K562 (cell line): ENCODE data around the gene PAM. TPM values are rescaled to one million over a fixed set of nuclear protein-coding genes. Genes with fewer than 3 reads are reported as not detected.

Source experiments
- ATAC-seq: fragments of 200-7000 bp; cut with Tn5 transposase; 3 replicates; pipeline ENCODE4 v1.9.1; 2020; ENCODE audit warnings: moderate library complexity
- BruUV-seq: library from RNA; stranded (reverse); fragments of 400-500 nt; replicated peaks from 2 replicates; lab custom pipeline; 2021; lab: Mats Ljungman, UMichigan
- CTCF ChIA-PET: fragments of 300-600 bp; formaldehyde crosslinking; extraction: SDS; loops from one replicate; lab custom pipeline; 2021; ENCODE audit warnings: low intra/inter-chr PET ratio; lab: Yijun Ruan, JAX
- POLR2A ChIA-PET: fragments of 300-600, 350-650 bp; sonication (Branson Sonifier 250); formaldehyde crosslinking; extraction: SDS; loops from one replicate; lab custom pipeline; 2021; ENCODE audit warnings: antibody characterized with exemption, inconsistent platforms; lab: Yijun Ruan, JAX
- DNase-seq, 4 experiments: peaks; one replicate each; pipeline versions ENCODE4 v3.0.0 to v3.0.0-alpha.2; 2011 to 2018; ENCODE audit warnings: low spot score in 3 of 4, mixed read lengths in 3 of 4; ENCODE audit errors: extremely low read depth in 1 of 4
- FAIRE-seq: peaks from 2 replicates; lab custom pipeline; 2011; peaks lifted over from hg19 to GRCh38; lab: Jason Lieb, UNC
- H2AFZ ChIP-seq: 2 replicates; pipeline ENCODE4 v1.6.0; 2011; ENCODE audit warnings: low read depth, low read length, control low read depth, inconsistent platforms
- H3K27ac ChIP-seq: fragments of 200-600 bp; 3 replicates; pipeline ENCODE4 v1.8.0; 2011; ENCODE audit warnings: low read depth, mild to moderate bottlenecking, control low read depth, inconsistent platforms, low read length, moderate library complexity, mixed read lengths; ENCODE audit errors: extremely low read depth
- H3K27me3 ChIP-seq, 2 experiments: fragments of 300-600 bp in 1 of 2; 2 replicates in 1 of 2; 3 replicates in 1 of 2; pipeline versions ENCODE4 v1.6.0 to v1.8.0; 2011; ENCODE audit warnings: inconsistent platforms in 2 of 2, low read length in 2 of 2, mild to moderate bottlenecking in 1 of 2, mixed read lengths in 1 of 2, moderate library complexity in 1 of 2; ENCODE audit not compliant: control insufficient read depth in 2 of 2, insufficient read depth in 2 of 2
- H3K36me3 ChIP-seq: fragments of 300-600 bp; 3 replicates; pipeline ENCODE4 v1.8.0; 2011; ENCODE audit warnings: mild to moderate bottlenecking, low read length, inconsistent platforms; ENCODE audit not compliant: control insufficient read depth, insufficient read depth
- H3K4me1 ChIP-seq, 2 experiments: fragments of 200-600 bp in 1 of 2; replicated peaks in 1 of 2; 2 replicates in 1 of 2; 3 replicates in 1 of 2; pipeline versions ENCODE4 v1.5.1 to v1.8.0; 2011; ENCODE audit warnings: inconsistent platforms in 2 of 2, low read length in 2 of 2, mild to moderate bottlenecking in 1 of 2, mixed read lengths in 1 of 2, moderate library complexity in 1 of 2; ENCODE audit not compliant: control insufficient read depth in 2 of 2, insufficient read depth in 2 of 2
- H3K4me2 ChIP-seq: 2 replicates; pipeline ENCODE4 v1.6.1; 2011; ENCODE audit warnings: low read length, control low read depth, inconsistent platforms, mixed read lengths; ENCODE audit not compliant: insufficient read depth
- H3K4me3 ChIP-seq: fragments of 200-600 bp; sonication (generic), shearing (Covaris generic); 2 replicates; pipeline ENCODE4 v1.5.1; 2016; ENCODE audit warnings: control low read depth, inconsistent platforms
- H3K79me2 ChIP-seq: fragments of 200-600 bp; 3 replicates; pipeline ENCODE4 v1.8.0; 2011; ENCODE audit warnings: low read length, inconsistent platforms; ENCODE audit not compliant: control insufficient read depth, insufficient read depth
- H3K9ac ChIP-seq, 2 experiments: 2 replicates each; pipeline versions ENCODE4 v1.6.0 to v1.6.1; 2011; ENCODE audit warnings: low read depth in 2 of 2, low read length in 2 of 2, control low read depth in 1 of 2, inconsistent platforms in 1 of 2, mild to moderate bottlenecking in 1 of 2, mixed read lengths in 1 of 2; ENCODE audit not compliant: insufficient read depth in 1 of 2
- H3K9me1 ChIP-seq: one replicate; pipeline ENCODE4 v1.6.0; 2011; ENCODE audit warnings: inconsistent platforms, mild to moderate bottlenecking, low read length, moderate library complexity; ENCODE audit not compliant: control insufficient read depth, insufficient read depth
- H3K9me3 ChIP-seq: replicated peaks from 2 replicates; pipeline ENCODE4 v1.5.1; 2011; ENCODE audit warnings: low read depth, low read length, inconsistent platforms; ENCODE audit not compliant: control insufficient read depth, insufficient read depth
- H4K20me1 ChIP-seq: replicated peaks from 2 replicates; pipeline ENCODE4 v1.6.1; 2011; ENCODE audit warnings: low read length, inconsistent platforms, mixed read lengths; ENCODE audit not compliant: control insufficient read depth, insufficient read depth
- CREM ChIP-seq: IDR thresholded peaks from 2 replicates; pipeline ENCODE4 v1.6.1; 2014; ENCODE audit warnings: antibody characterized with exemption, low read depth
- DPF2 ChIP-seq: fragments of 450-650 bp; IDR thresholded peaks from 2 replicates; pipeline ENCODE4 v1.6.1; 2016
- JUND ChIP-seq, 2 experiments: IDR thresholded peaks; 2 replicates in 1 of 2; 3 replicates in 1 of 2; pipeline ENCODE4 v1.6.1; 2011; ENCODE audit warnings: borderline replicate concordance in 2 of 2, low read depth in 2 of 2, low read length in 2 of 2, improper control_type of control experiment in 1 of 2, missing biosample characterization in 1 of 2, missing genetic modification characterization in 1 of 2, missing genetic modification reagents in 1 of 2
- KLF6 ChIP-seq: fragments of 250-450 bp; sonication (Bioruptor Pico); IDR thresholded peaks from 2 replicates; pipeline ENCODE4 v1.4.0; 2020; ENCODE audit warnings: mild to moderate bottlenecking, moderate library complexity, borderline replicate concordance
- MEF2A ChIP-seq: IDR thresholded peaks from 2 replicates; pipeline ENCODE4 v1.6.1; 2011; ENCODE audit warnings: low read depth, mild to moderate bottlenecking, low read length, moderate library complexity; ENCODE audit not compliant: control insufficient read depth
- NONO ChIP-seq, 2 experiments: fragments of 200-400 bp in 1 of 2; fragments of 450-650 bp in 1 of 2; formaldehyde crosslinking in 1 of 2; IDR thresholded peaks; 2 replicates each; pipeline ENCODE4 v1.6.1; 2017; ENCODE audit warnings: low read depth in 2 of 2, mild to moderate bottlenecking in 2 of 2, moderate library complexity in 2 of 2, low read length in 1 of 2
- POLR2AphosphoS5 ChIP-seq: IDR thresholded peaks from 2 replicates; pipeline ENCODE4 v1.6.1; 2011; ENCODE audit warnings: mild to moderate bottlenecking, low read depth, low read length, moderate library complexity; ENCODE audit not compliant: control insufficient read depth, insufficient read depth
- SIN3A ChIP-seq, 2 experiments: fragments of 150-350 bp in 1 of 2; IDR thresholded peaks; 2 replicates each; pipeline ENCODE4 v1.6.1; 2011 to 2016; ENCODE audit warnings: borderline replicate concordance in 2 of 2, low read depth in 2 of 2, low read length in 2 of 2, mild to moderate bottlenecking in 2 of 2, moderate library complexity in 2 of 2; ENCODE audit not compliant: control insufficient read depth in 1 of 2
- ZFPM2 ChIP-seq: fragments of 250-450 bp; sonication (Bioruptor Pico); IDR thresholded peaks from 2 replicates; pipeline ENCODE4 v1.5.1; 2022; ENCODE audit warnings: mild to moderate bottlenecking
- ZNF699 ChIP-seq: fragments of 250-450 bp; sonication (Bioruptor Pico); IDR thresholded peaks from 2 replicates; pipeline ENCODE4 v1.8.0; 2021; ENCODE audit warnings: mild to moderate bottlenecking, moderate library complexity; ENCODE audit not compliant: insufficient replicate concordance
- WGBS: fragments of 100-300 bp; shearing (Covaris generic); methylation state at CpG from one replicate; pipeline ENCODE4 v1.1.6; 2016; ENCODE audit warnings: low coverage, mixed read lengths; ENCODE audit not compliant: insufficient coverage; ENCODE audit errors: missing lambda C conversion rate; 5-methylcytosine and 5-hydroxymethylcytosine counted together
- in situ Hi-C: fragments of 300-500 bp; cut with MboI; formaldehyde crosslinking; loops from 4 replicates; pipeline ENCODE4 v1.15.0; 2018; ENCODE audit warnings: inconsistent platforms, mixed read lengths
- intact Hi-C: fragments of 100-400 bp; cut with micrococcal nuclease; formaldehyde crosslinking; loops from 2 replicates; pipeline ENCODE4 v1.14.2; 2022
- polyA plus RNA-seq, 8 experiments: library from polyadenylated mRNA; depleted of rRNA in 4 of 8; stranded (reverse) in 5 of 8; unstranded in 3 of 8; fragments of >200 nt; fragmentation: Nextera tagmentation in 2 of 8; fragmentation: Illumina TruSeq in 1 of 8; extraction: Ambion mirVana in 2 of 8; extraction: Trizol in 1 of 8; gene quantifications; 2 replicates each; pipeline versions ENCODE4 v1.2.1 to v1.2.3, GENCODE V29; 2011 to 2014; ENCODE audit warnings: inconsistent platforms in 1 of 8, missing spikeins in 1 of 8
- total RNA-seq, 7 experiments: library from RNA; depleted of rRNA in 6 of 7; stranded (reverse); fragments of >200 nt in 6 of 7; fragmentation: Illumina TruSeq in 2 of 7; extraction: Trizol in 2 of 7; gene quantifications; 2 replicates each; pipeline versions ENCODE4 v1.2.1 to v1.2.3, GENCODE V29; 2011 to 2021; ENCODE audit warnings: low replicate concordance in 1 of 7
- TF ChIP-seq, protein P1 (sequence below): fragments of 450-650 bp; IDR thresholded peaks from one replicate; pipeline ENCODE4 v1.6.1; 2018; ENCODE audit warnings: mild to moderate bottlenecking, moderate library complexity; ENCODE audit not compliant: partially characterized antibody
- TF ChIP-seq, protein P2 (sequence below), 2 experiments: fragments of 450-650 bp; formaldehyde crosslinking in 1 of 2; IDR thresholded peaks; 2 replicates each; pipeline versions ENCODE4 v1.4.0 to v1.6.1; 2014 to 2020; ENCODE audit warnings: mild to moderate bottlenecking in 2 of 2, borderline replicate concordance in 1 of 2, low read depth in 1 of 2

The PAM gene
- total and polyA plus RNA-seq, 9 of the 15 experiments (the other 6 are each of a cell fraction or from before 2014, with no cell fraction given), result 0.39 to 3.1 (median 0.77) TPM

DNA sequence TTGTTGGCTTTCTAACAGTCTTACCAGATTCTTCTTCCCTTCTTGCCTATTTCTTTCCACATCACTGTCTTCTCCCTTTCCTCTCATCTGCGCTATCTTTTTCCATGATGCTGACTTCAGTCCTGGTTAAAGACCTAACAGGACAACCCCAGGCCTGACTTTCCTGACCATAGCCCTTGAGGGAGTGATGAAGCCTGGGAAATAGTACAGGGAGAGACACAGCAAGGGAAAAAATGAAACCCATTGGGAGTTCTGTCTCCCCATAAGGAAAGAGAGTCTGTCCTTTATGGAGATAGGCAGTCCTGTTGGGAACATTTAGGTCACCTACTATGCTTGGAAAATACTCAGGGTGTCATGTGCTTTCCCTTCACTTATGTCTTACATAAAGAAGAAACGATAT lies 272.2 kb downstream of the PAM start:
- no peak for DNase-seq
- Histone ChIP-seq H3K4me2 (no peak overlapping the region), H3K9me1 (no peaks in the 10 kb centered on the region), H3K4me1 (no peaks in the 10 kb centered on the region), H3K27me3 (no peaks in the 10 kb centered on the region), H3K79me2 (no peaks in the 10 kb centered on the region), H3K27ac (no peak overlapping the region), H3K4me3 (no peak overlapping the region), H3K36me3 (no peaks in the 10 kb centered on the region), H4K20me1 (no peaks in the 10 kb centered on the region), H2AFZ (no peak overlapping the region), H3K9ac (no peak overlapping the region), H3K9me3 (no peaks in the 10 kb centered on the region)
- in situ Hi-C loops (no loop called here), intact Hi-C loops (no loop called here)
- CTCF ChIA-PET, result no interaction called here
- no peak for ATAC-seq
- 4% methylated on average over 2 of the region's 2 CpGs for WGBS
- BruUV-seq, result no TSS peak
- POLR2A ChIA-PET, result no interaction called here
- no peak for FAIRE-seq
- TF ChIP-seq ZFPM2 (CRISPR knock-in tag) (no peak), KLF6 (CRISPR knock-in tag) (no peak), ZNF699 (no peak), NONO (IDR thresholded peaks at IDR 0.05; ENCODE audit: low read depth in 2 of 2, low read length in 1 of 2) (no peak), CREM (no peak), POLR2AphosphoS5 (no peak), JUND (IDR thresholded peaks at IDR 0.05; ENCODE audit: borderline replicate concordance, low read depth, low read length) (no peak), JUND (tag; IDR thresholded peaks at IDR 0.05; ENCODE audit: borderline replicate concordance, low read depth, low read length) (no peak), SIN3A (IDR thresholded peaks at IDR 0.05; ENCODE audit: borderline replicate concordance in 2 of 2, control insufficient read depth in 1 of 2, low read depth in 2 of 2, low read length in 2 of 2) (no peak), DPF2 (no peak), MEF2A (no peak)
- TF ChIP-seq, protein P1, sequence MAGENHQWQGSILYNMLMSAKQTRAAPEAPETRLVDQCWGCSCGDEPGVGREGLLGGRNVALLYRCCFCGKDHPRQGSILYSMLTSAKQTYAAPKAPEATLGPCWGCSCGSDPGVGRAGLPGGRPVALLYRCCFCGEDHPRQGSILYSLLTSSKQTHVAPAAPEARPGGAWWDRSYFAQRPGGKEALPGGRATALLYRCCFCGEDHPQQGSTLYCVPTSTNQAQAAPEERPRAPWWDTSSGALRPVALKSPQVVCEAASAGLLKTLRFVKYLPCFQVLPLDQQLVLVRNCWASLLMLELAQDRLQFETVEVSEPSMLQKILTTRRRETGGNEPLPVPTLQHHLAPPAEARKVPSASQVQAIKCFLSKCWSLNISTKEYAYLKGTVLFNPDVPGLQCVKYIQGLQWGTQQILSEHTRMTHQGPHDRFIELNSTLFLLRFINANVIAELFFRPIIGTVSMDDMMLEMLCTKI, result no peak
- TF ChIP-seq, protein P2, sequence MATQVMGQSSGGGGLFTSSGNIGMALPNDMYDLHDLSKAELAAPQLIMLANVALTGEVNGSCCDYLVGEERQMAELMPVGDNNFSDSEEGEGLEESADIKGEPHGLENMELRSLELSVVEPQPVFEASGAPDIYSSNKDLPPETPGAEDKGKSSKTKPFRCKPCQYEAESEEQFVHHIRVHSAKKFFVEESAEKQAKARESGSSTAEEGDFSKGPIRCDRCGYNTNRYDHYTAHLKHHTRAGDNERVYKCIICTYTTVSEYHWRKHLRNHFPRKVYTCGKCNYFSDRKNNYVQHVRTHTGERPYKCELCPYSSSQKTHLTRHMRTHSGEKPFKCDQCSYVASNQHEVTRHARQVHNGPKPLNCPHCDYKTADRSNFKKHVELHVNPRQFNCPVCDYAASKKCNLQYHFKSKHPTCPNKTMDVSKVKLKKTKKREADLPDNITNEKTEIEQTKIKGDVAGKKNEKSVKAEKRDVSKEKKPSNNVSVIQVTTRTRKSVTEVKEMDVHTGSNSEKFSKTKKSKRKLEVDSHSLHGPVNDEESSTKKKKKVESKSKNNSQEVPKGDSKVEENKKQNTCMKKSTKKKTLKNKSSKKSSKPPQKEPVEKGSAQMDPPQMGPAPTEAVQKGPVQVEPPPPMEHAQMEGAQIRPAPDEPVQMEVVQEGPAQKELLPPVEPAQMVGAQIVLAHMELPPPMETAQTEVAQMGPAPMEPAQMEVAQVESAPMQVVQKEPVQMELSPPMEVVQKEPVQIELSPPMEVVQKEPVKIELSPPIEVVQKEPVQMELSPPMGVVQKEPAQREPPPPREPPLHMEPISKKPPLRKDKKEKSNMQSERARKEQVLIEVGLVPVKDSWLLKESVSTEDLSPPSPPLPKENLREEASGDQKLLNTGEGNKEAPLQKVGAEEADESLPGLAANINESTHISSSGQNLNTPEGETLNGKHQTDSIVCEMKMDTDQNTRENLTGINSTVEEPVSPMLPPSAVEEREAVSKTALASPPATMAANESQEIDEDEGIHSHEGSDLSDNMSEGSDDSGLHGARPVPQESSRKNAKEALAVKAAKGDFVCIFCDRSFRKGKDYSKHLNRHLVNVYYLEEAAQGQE (IDR thresholded peaks at IDR 0.05; ENCODE audit: borderline replicate concordance), result no peak
- TF ChIP-seq, protein P2 (CRISPR knock-in tag; IDR thresholded peaks at IDR 0.05; ENCODE audit: low read depth), result no peak
